NCI-H2196 treated with DMSO at 0.1 percent for 48 hours (cell line): Measurements from ENCODE around the gene KLHL13.
"Not testable (repeated sequence)": the region's sequence is repeated elsewhere in the genome, so short reads cannot be mapped to it uniquely, and the experiment has no call there.

Experiments used
- DNase-seq: peaks from one replicate; lab custom pipeline; 2025; ENCODE audit not compliant: unreplicated experiment; lab: John Stamatoyannopoulos, UW

The KLHL13 gene

DNA sequence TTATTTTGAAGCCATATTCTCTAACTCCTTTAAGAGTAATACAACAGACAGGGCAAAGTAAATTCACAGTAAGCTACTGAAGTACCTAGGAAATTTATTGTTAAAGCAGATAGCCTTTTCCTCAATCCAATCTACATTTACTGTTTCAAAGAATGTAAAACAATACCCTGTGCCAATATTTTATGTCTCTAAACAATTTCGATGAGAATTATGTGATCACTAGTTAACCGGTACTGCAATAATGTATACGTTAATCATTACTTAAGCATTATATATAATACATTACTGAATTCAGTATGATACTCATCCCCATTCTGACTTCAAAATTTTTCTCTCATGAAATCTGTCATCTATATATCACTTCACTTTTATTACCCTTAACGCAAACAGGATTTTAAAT lies 28.5 kb downstream of the KLHL13 start:
- DNase-seq = no peak

DNA sequence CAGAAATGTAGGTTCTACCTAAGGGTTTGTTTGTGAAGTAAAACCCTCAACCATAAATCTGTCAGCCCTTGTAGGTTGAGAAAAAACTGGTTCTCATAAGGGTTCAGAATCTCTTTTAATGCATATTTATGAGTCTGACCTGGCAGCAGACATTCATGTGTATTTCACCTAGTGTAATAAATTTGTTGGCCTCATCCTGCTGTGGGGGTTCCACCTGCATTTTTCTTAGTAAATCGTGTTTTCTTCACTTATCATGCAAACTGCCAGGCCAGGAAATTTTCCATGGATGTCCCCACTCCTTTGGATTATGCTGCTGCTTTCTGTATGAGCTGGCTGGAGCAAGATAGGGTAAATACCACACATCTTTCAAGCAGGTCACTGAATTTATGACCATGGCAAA lies 42.4 kb downstream of the KLHL13 start:
- DNase-seq = no peak

DNA sequence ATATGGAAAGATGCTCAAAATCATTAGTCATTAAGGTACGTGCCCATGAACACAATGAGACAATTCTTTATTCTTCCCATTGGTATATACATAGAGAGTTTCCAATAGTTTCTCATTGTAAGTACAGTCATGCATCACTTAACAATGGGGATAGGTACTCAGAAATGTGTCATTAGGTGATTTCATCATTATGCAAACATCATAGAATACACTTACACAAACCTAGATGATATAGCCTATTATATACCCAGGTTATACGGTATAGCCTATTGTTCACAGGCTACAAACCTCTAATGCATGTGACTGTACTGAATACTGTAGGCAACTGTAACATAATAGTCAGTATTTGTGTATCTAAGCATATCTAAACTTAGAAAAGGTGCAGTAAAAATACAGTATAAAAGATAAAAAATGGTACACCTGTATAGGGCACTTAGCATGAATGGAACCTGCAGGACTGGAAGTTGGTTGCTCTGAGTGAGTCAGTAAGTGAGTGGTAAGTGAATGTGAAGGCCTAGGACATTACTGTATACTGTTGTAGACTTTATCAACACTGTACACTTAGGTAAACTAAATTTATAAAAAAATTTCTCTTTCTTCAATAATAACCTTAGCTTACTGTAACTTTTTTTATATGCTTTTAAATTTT lies 49.6 kb downstream of the KLHL13 start:
- no peak for DNase-seq

DNA sequence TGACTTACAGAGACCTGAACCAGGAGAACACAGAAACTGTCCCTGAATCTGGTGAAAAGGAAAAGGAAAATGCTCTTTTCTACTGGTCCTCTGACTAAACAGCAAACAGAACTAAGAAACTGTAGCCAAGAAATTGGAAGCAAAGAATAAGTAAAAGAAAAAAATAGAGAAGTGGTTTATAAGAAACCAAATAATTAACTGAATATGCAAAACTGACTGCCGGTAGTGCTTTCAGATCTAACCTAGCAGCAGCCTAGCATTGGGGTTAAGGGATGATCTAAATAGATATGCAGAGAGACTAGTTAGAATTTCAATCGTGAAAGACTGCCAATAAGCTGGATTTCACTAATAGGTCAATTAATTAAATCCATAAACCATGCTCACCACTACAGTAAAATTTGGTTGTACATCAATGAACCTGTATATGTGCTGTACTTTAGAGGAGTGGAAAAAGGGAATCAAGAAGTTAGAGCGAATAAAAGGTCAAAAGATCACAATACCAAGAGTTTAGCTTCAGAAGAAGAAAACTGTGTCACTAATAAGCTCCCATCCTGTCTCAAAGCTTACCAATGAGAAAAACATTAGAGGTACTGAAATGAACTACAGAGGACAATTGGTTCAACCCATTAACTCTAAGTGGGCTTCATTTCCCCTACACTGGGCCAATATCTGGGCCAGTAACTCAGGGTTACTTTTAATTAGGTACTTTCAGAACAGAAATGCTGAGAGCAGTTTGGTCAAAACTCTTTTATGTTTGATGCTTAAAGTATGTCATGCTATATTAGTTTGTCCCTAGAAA lies 53.6 kb downstream of the KLHL13 start:
- DNase-seq = no peak

DNA sequence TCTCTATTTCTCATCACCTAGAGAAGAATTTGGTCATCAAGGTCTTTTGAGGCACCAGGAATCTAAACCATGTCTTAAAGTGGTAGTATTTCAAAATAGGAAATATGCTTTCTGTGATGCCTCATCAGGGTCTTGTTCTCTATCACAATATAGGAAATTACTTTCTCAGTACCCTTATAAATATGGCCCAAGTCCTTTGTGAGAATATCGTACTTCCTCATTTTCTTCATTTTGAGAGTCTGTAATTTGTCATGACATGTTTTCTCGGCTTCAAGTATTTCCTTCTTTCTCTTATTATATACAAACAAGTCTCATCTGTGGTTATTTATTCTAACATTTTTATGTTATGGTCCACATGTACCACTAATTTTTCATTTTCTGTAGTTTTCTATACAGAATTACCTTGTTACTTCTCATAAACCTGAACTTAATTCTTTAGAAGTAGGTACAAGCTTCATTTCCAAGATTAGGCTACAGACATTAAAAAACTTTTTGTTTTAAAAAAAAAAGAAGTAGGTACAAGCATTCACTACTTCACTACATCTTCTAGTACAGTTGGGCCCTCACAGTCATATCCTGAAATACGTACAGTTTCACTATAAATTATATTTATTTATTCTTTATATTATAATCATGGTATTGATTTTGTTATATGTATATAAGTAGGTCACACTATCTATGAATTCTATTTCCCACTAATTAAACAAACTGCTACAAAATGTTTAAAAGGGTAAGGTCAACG lies 54.4 kb downstream of the KLHL13 start:
- no peak for DNase-seq

DNA sequence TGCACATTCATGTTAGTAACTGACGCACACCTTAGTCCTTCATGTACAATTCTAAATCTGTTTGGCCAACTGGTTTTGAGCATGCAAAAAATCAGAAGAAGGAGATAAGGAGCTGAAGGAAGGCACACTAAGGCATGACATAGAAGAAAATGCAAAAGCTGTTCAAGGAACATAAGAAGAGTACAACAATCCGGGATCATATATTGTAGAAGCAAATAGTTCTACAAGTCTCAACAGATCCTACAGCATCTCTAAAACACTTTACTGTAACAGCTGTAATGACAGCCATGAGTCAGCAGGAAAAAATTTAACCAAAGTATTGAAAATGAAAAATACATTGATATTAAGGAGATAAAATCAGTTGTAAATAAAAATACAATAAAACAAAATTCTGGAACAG lies 57.7 kb downstream of the KLHL13 start:
- DNase-seq = no peak

DNA sequence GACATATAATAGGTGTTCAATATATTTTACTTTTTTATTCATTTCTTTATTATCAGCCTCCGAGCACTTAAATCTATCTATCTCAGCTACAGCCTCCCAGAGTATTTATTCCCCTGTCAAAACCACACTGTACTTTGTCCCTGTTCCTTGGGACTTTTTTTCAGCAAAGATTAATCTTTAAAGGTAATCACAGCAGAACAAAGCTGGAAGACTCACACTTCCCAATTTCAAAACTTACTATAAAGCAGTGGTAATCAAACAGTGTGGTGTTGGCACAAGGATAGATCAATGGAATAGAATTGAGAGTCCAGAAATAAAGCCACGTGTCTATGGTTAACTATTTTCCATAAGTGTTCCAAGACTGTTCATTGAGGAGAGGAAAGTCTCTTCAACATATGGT lies 59.7 kb downstream of the KLHL13 start:
- no peak for DNase-seq

DNA sequence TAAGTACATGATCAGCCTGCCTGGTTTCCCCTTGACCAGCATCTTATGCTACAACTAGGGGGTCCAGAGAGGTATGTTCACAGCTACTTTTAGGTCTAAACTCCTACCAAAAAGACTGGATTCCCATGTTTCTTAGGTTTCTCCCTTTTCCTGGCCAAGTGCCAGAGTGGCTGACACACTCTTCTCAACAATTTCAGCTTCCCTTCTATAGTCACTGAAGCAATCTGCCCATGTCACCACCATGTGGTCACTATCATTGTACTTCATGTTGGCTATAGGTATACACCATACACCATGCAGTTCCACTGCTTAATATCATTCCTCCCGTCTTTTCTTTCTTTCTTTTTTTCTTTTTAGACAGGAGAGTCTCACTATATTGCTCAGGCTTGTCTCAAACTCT lies 66.9 kb downstream of the KLHL13 start:
- no peak for DNase-seq

DNA sequence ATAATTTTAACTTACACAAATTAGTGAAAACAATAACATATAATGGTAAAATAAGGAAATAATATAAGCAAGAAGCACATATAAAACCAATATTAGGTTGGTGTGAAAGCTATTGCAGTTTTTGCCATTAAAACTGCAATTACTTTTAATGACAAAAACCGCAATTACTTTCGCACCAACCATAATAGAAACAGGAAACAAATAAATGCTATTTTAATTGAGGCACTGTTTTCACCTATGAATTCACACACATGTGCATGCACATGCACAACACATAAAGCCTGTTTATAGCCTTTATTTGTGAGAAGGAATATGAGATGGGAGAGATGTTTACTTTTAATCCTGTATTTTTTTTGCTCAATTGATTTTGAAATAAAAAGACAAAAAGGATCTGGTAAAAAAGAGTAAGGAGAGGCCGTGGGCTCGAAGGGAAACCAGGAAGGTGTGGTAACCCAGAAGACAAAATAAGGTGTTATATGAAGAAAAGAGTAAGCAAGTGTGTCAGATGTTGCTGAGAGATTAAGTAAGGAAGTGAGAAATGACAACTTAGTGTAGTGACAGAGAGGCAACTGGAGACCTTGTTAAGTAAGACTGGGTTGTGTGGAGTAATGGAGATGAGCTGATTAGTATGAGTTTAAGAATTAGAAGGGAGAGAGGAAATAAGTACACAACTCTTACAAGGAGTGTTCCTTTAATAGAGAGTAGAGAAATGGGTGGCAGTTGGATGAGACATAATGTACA lies 69.0 kb downstream of the KLHL13 start:
- no peak for DNase-seq

DNA sequence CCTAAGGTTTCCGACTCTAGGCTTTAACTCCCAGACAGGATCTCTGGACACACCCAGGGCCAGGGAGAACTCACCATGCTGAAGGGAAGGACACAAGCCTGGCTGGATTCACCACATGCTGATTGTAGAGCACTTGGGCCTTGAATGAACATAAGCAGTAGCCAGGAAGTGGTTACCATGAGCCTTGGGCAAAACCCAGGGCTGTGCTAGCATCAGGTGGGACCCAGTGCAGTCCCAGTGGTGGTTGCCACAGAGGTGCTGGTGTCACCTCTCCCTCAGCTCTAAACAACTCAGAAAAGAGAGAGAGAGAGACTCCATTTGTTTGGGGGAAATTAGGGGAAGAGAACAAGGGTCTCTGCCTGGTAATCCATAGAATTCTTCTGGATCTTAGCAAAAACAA lies 77.0 kb downstream of the KLHL13 start:
- no peak for DNase-seq

DNA sequence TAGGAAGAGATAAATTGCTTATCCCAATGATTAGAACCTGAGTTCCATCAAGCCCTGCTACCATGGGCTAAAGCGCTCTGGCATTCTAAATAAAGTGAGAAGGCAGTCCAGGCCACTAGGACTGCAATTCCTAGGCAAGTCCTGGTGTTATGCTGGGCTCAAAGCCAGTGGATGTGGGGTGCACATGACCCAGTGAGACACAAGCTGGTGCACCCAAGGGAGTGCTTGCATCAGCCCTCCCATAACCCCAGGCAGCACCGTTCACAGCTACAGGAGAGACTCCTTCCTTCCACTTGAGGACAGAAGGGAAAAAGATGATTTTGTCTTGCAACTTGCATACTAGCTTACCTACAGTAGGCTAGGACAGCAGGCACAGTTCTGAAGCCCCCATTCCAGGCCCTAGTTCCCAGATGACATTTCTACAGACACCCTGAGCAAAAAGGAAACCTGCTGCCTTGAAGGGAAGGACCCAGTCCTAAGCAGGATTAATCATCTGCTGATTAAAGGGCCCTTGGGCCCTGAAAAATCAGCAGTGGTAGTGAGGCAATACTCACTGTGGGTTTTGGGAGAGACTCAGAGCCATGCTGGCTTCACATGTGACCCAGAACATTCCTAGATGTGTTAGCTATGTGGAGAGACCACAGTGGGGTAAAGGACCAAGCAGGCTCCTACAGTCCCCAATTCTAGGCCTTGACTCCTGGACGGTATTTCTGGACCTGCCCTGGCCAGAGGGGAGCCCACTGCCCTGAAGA lies 77.8 kb downstream of the KLHL13 start:
- no peak for DNase-seq

DNA sequence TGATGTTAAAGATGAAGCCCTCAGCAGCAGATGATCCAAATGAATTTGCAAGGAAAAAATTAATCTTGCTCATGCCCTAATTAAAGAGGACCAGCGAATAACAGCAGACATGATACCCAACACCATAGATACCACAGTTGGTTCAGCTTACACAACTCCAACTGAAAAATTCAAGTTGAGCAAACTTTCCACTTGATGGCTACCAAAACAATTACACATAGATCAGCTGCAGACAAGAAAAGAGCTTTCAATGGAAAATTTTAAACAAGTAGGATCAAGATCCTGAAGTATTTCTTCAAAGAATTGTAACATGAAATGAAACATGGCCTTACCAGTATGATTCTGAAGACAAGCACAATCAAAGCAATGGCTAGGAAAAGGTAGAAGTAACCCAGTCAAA lies 90.0 kb downstream of the KLHL13 start:
- DNase-seq = no peak

DNA sequence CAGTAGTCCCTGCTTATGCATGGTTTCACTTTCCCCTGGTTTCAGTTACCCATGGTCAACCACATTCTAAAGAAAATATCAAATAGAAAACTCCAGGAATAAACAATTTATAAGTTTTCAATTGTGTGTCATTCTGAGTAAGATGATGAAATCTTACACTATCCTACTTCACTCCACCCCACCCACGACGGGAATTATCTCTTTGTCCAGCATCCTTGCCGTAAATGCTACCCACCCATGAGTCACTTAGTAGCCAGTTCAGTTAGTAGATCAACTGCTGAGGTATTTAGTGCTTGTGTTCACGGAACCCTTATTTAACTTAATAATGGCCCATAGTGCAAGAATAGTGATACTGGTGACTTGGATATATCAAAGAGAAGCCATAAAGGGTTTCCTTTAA lies 91.4 kb downstream of the KLHL13 start:
- DNase-seq = no peak

DNA sequence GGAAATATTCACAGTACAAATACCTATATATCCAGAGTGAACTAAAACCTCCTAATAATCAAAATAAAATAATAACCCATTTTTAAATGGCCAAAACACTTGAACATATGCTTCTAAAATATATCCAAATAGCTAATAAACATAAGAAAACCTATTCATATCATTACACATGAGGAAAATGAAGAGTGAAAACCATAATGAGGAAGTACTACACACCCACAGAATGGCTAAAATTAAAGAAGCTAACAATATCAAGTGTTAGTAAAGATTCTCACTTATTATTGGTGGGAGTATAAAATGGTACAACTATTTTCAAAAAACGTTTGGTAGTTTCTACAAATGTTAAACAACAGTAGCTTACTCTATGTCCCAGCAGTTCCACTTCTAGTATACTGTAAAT lies 92.1 kb downstream of the KLHL13 start:
- DNase-seq = no peak

DNA sequence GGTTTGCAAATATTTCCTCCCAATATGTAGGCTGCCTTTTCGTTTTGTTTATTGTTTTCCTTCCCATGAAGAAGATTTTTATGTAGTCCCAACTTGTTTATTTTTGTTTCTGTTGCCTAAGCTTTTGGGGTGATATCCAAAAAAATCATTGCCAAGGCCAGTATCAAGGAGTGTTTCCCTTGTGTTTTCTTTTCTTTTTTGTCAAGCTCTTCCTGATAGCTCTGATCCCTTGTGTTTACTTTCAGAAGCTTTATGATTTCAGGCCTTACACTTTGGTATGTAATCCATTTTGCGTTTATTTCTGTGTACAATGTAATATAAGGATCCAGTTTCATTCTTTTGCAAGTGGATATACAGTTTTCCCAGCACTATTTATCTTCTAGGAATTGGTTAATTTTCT lies 93.9 kb downstream of the KLHL13 start:
- DNase-seq = no peak

DNA sequence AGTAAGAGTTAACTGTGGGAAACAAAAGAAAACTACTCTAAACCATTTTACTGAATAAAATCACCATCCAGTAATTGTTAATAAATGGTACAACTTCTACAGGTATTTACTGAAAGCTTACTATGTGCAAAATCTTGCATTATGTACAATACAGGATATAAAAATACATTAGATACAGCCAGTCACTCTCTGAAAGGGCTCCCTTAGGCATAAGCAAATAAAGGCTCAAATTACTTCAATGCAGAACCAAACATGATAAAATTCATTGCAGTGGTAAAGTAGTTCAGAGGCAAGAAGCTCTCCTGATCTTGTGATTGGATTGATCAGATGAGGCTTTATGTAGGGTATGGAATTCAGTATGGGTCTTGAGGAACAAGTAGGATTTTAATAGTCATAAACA lies 100.2 kb downstream of the KLHL13 start:
- no peak for DNase-seq

DNA sequence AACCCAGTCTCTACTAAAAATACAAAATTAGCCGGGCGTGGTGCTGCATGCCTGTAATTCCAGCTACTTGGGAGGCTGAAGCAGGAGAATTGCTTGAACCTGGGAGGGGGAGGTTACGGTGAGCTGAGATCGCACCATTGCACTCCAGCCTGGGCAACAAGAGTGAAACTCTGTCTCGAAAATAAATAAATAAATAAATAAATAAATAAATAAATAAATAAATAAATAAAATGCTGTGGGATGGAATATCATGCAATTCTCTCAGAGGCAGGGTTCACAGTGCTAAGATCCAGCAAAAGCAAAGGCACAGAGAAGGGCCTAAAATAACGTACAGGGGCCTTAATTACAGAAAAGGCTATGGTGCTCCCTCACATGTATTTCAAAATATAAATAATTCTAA lies 114.2 kb downstream of the KLHL13 start:
- not testable (repeated sequence) for DNase-seq

DNA sequence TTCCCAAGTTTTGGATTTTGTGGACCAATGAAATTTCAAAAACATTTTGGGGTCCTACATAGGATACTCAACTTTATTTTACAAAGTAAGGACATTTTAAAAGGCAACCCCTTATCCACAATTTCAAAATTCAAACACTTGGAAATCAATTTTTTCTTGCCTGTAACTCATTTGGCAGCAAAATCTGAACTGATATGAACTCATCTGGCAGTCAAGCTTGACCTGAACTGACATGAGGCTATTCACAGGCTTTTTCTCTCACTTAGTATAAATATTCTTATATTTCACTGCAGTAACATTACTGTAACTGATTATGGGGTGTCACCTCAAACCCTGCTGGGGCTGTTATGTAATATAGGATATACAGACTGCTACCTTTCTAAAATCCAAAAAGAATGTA lies 116.1 kb downstream of the KLHL13 start:
- DNase-seq = no peak

DNA sequence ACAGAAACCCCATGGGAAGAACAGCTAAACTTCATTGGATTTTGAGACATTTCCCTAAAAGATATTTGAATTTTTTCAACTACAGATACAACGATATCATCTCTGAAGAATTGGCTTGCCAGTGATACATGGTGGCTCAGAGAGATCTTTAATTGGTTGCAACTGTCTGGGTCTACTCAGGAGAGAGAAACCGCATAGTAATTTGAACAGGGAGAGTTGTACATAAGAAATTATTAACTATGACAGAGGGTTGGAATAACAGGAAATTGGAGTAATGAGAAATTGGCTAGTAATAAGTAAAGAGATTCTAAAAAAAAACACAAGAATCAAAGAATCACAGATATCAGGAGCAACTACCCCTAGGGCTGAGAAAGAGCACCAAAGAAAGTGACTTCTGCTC lies 118.4 kb downstream of the KLHL13 start:
- no peak for DNase-seq

DNA sequence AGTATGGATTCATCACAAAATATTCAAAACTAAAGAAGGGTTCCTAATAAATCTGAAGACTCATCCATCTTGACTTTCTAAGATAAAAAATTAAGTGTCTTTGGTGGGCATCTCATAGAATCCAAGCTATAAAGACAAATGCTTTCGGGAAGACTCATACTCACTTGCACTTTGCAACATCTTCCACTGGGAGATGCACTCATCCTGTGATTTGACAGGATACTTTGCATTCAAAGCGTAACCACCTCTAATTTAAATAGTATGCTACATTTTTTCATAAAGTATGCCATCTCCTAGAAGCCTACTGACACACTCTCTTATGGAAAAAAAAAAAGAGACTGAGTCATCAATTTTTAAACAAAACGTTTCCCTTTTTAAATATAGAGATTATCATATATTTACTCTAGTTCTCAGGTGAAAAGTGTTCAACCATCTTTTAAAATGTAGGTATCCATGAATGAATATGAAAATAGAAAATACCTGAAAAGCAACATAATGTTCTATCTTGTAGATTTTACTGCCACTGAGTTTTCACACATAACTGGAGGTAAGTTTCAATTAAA lies 119.6 kb downstream of the KLHL13 start:
- no peak for DNase-seq
